Measurements from ENCODE around the gene MRM2.

- TF ChIP-seq, protein P1, sequence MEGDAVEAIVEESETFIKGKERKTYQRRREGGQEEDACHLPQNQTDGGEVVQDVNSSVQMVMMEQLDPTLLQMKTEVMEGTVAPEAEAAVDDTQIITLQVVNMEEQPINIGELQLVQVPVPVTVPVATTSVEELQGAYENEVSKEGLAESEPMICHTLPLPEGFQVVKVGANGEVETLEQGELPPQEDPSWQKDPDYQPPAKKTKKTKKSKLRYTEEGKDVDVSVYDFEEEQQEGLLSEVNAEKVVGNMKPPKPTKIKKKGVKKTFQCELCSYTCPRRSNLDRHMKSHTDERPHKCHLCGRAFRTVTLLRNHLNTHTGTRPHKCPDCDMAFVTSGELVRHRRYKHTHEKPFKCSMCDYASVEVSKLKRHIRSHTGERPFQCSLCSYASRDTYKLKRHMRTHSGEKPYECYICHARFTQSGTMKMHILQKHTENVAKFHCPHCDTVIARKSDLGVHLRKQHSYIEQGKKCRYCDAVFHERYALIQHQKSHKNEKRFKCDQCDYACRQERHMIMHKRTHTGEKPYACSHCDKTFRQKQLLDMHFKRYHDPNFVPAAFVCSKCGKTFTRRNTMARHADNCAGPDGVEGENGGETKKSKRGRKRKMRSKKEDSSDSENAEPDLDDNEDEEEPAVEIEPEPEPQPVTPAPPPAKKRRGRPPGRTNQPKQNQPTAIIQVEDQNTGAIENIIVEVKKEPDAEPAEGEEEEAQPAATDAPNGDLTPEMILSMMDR (IDR thresholded peaks at IDR 0.05) = no peak
- TF ChIP-seq, protein P2, sequence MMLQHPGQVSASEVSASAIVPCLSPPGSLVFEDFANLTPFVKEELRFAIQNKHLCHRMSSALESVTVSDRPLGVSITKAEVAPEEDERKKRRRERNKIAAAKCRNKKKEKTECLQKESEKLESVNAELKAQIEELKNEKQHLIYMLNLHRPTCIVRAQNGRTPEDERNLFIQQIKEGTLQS (CRISPR knock-in tag; conservative IDR thresholded peaks at IDR 0.05) = no peak
- TF ChIP-seq TP53 (CRISPR knock-in tag; IDR thresholded peaks at IDR 0.05) (no peak), ZNF138 (CRISPR knock-in tag; conservative IDR thresholded peaks at IDR 0.05) (no peak), TEAD4 (CRISPR knock-in tag; IDR thresholded peaks at IDR 0.05) (no peak), MAX (CRISPR knock-in tag; IDR thresholded peaks at IDR 0.05) (no peak), PRDM15 (CRISPR knock-in tag; IDR thresholded peaks at IDR 0.05) (no peak), ARID4B (CRISPR knock-in tag; IDR thresholded peaks at IDR 0.05; ENCODE audit: borderline replicate concordance) (no peak), ZBTB43 (CRISPR knock-in tag; IDR thresholded peaks at IDR 0.05) (no peak)
Observed at GRCh38 chr7:2256306-2257045, 14.5 kb upstream of the MRM2 start.

Data from WTC11 (cell line).